Psoas muscle (tissue), 8 donors: Measurements from ENCODE around the gene NHEJ1. TPM values are rescaled to one million over a fixed set of nuclear protein-coding genes. Genes with fewer than 3 reads are reported as not detected.

Experiments
- ATAC-seq, 4 donors: fragments of 200-7000 bp; cut with Tn5 transposase; one replicate each; pipeline ENCODE4 v1.9.1; 2020; ENCODE audit warnings: moderate library complexity in 3 of 4, mild to moderate bottlenecking in 2 of 4
- DNase-seq, 2 donors: peaks; one replicate each; pipeline ENCODE4 v3.0.0-alpha.2; 2020
- H3K27ac ChIP-seq: fragments of 200-600 bp; one replicate; pipeline ENCODE4 v1.8.0; 2022
- H3K27me3 ChIP-seq, 3 donors: fragments of 200-600 bp in 1 of 3; one replicate each; pipeline versions ENCODE4 v1.6.1 to v1.8.0; 2013 to 2022; ENCODE audit warnings: low read length in 2 of 3, mild to moderate bottlenecking in 2 of 3, moderate library complexity in 1 of 3; ENCODE audit not compliant: insufficient read depth in 3 of 3
- H3K36me3 ChIP-seq, 2 donors: fragments of 200-600 bp in 1 of 2; one replicate each; pipeline versions ENCODE4 v1.6.1 to v1.8.0; 2013 to 2022; ENCODE audit warnings: low read depth in 1 of 2, mild to moderate bottlenecking in 1 of 2, moderate library complexity in 1 of 2; ENCODE audit not compliant: insufficient read depth in 1 of 2
- H3K4me1 ChIP-seq: fragments of 200-600 bp; one replicate; pipeline ENCODE4 v1.8.0; 2022
- H3K4me3 ChIP-seq: fragments of 200-600 bp; one replicate; pipeline ENCODE4 v1.8.0; 2022; ENCODE audit warnings: mild to moderate bottlenecking
- H3K9me3 ChIP-seq: fragments of 200-600 bp; one replicate; pipeline ENCODE4 v1.8.0; 2022
- CTCF ChIP-seq: fragments of 200-600 bp; IDR thresholded peaks from one replicate; pipeline ENCODE4 v1.8.0; 2022; ENCODE audit warnings: antibody characterized with exemption
- WGBS, 3 donors: extraction: QIAGEN DNeasy Blood & Tissue Kit; methylation state at CpG; one replicate each; pipeline versions ENCODE4 v1.1.6 to v1.1.7; 2013; 5-methylcytosine and 5-hydroxymethylcytosine counted together
- intact Hi-C, 2 donors: fragments of 100-400 bp; cut with DNase I; formaldehyde crosslinking; loops; one replicate each; pipeline versions ENCODE4 v1.11.0 to v1.14.2; 2022
- polyA plus RNA-seq, 3 donors: library from polyadenylated mRNA; stranded (reverse); fragments of 200-250 nt; gene quantifications; one replicate each; pipeline ENCODE4 v1.2.3, GENCODE V29; 2013
- total RNA-seq, 4 donors: library from RNA; stranded (reverse); fragmentation: NEBNext Ultra II Directional in 2 of 4; extraction: Animal tissue kit (Norgen Biotek cat#: 25700) in 2 of 4; gene quantifications; one replicate each; pipeline versions ENCODE4 v1.2.1 to v1.2.4, GENCODE V29; 2021 to 2023
- donor health status: healthy with polysubstance abuse.
- donor health status: DM: no; HTN: no; CAD: no; lungs with moderate emphysema.
- donor health status: Bipolar disorder and iron deficiency.
- donor health status: healthy.
- donor health status: DM: yes; HTN: yes; CAD: no.
- donor health status: DM: no; HTN: no; CAD: no.
- donor health status: DM: no; HTN: no; CAD: no.
- donor health status: DM: yes; HTN: yes; CAD: no.

Gene NHEJ1
- total and polyA plus RNA-seq, 7 donors, result 10.7 to 20.5 (median 14.4) TPM

- Histone ChIP-seq H3K27ac (no peak overlapping the region), H3K9me3 (no peaks in the 10 kb centered on the region), H3K4me3 (no peak overlapping the region), H3K27me3 (peaks cover 0 to 18% (median 0%) of the 10 kb centered on the region in 3 donors), H3K4me1 (no peaks in the 10 kb centered on the region), H3K36me3 (no peaks in the 10 kb centered on the region)
- peak in 1 of 2 donors; percentile 10 for DNase-seq
- 75 to 89% (median 81%) methylated on average over 7 of the region's 7 CpGs for WGBS, 3 donors
- intact Hi-C loops, result loop anchor here in 1 of 2 donors (5.0 kb wide), 1 partner anchor 125 kb away; no protein-coding TSS in a partner anchor
- no peak for TF ChIP-seq CTCF
- ATAC-seq, result no peak
These were observed 133.7 kb downstream of the NHEJ1 start for GRCh38 chr2:219026946-219027345.

DNA sequence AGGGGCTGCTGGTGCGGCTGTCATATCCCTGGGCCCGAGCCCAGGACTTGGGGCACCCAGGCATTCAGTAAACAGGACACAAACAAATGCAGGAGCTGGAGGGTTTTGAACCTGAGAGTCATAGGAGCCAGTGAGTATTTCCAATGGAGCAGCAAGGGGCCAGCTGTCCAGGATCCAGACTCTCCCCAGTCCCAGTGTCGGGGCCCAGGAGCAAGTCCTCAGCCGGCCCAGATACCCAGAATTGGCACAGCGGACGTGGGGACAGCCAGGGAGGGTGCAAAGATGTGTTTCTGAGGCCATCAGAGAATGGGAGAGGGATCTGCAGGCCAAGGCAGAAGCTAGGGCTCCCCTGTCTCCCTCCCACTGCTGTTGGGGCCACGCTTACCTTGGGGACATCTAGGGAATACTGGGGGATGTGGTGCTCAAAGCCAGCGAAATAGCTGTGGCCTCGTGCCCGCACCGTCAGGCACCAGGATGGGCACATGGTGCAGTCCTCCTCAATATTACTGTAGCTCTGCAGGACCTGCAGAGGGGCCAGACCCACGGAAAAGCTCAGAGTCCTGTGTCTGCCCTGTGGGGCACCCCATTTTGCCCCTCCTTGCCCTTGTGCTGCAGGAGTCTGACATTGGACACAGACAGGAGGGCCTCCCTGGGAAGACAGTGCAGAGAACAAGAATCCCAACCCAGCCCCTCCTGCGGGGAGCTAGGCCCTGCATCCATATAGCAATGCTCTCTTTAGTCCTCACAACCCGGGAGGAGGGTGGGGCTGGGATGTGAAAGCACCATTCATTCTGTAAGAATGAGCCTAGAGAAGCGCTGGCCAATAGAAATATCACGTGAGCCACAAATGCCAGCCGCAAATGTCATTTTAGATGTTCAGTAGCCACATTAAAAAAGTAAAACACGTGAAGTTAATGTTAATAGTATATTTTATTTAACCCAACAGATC, 134.7 kb downstream of the NHEJ1 start:
- ATAC-seq (no peak), DNase-seq (peak in 1 of 2 donors; percentile 5)
- no peak overlapping the region for H3K4me3 ChIP-seq
- TF ChIP-seq CTCF, result no peak
- intact Hi-C loops, result loop anchor here in 1 of 2 donors (5.0 kb wide), 1 partner anchor 126 kb away; no protein-coding TSS in a partner anchor
- H3K27ac ChIP-seq, result no peak overlapping the region
- H3K9me3 ChIP-seq, result no peaks in the 10 kb centered on the region
- peaks cover 0 to 9% (median 0%) of the 10 kb centered on the region in 3 donors for H3K27me3 ChIP-seq
- no peaks in the 10 kb centered on the region for H3K36me3 ChIP-seq
- H3K4me1 ChIP-seq, result no peaks in the 10 kb centered on the region
- WGBS, 3 donors, result 81 to 85% (median 82%) methylated on average over 18 of the region's 18 CpGs

Other genes with a start within 250 kb of the NHEJ1 start
- not detected for gene CDK5R2, start 201.1 kb downstream of the NHEJ1 start, total RNA-seq
- under 1 TPM in 1 of 3 donors, not detected in 2; 0.03 TPM for gene CDK5R2, start 201.1 kb downstream of the NHEJ1 start, polyA plus RNA-seq
- not detected for gene FEV, start 175.6 kb downstream of the NHEJ1 start, total RNA-seq
- not detected for gene FEV, start 175.6 kb downstream of the NHEJ1 start, polyA plus RNA-seq
- gene CRYBA2, start 167.4 kb downstream of the NHEJ1 start, total RNA-seq, result not detected
- gene CRYBA2, start 167.4 kb downstream of the NHEJ1 start, polyA plus RNA-seq, result under 1 TPM in 1 of 3 donors, not detected in 2; 0.08 TPM
- gene CFAP65, start 119.3 kb downstream of the NHEJ1 start, total RNA-seq, result not detected
- gene CFAP65, start 119.3 kb downstream of the NHEJ1 start, polyA plus RNA-seq, result not detected
- gene IHH, start 99.9 kb downstream of the NHEJ1 start, total RNA-seq, result not detected
- gene IHH, start 99.9 kb downstream of the NHEJ1 start, polyA plus RNA-seq, result under 1 TPM in 2 of 3 donors, not detected in 1; 0.03 to 0.12 TPM
- under 1 TPM in 3 of 4 donors, not detected in 1; 0.12 to 0.86 (median 0.16) TPM for gene SLC23A3, start 9.2 kb upstream of the NHEJ1 start, total RNA-seq
- gene SLC23A3, start 9.2 kb upstream of the NHEJ1 start, polyA plus RNA-seq, result under 1 TPM; 0.09 to 0.25 (median 0.10) TPM
- 10 to 100 TPM; 58.5 to 76.0 (median 70.0) TPM for gene CNPPD1, start 16.1 kb upstream of the NHEJ1 start, total RNA-seq
- 10 to 100 TPM; 71.0 to 81.5 (median 72.7) TPM for gene CNPPD1, start 16.1 kb upstream of the NHEJ1 start, polyA plus RNA-seq
- 10 to 100 TPM; 28.1 to 38.1 (median 37.1) TPM for gene RETREG2, start 17.5 kb upstream of the NHEJ1 start, total RNA-seq
- 10 to 100 TPM; 36.5 to 71.4 (median 62.2) TPM for gene RETREG2, start 17.5 kb upstream of the NHEJ1 start, polyA plus RNA-seq
- 10 to 100 TPM; 19.0 to 26.6 (median 22.1) TPM for gene ZFAND2B, start 46.0 kb upstream of the NHEJ1 start, total RNA-seq
- gene ZFAND2B, start 46.0 kb upstream of the NHEJ1 start, polyA plus RNA-seq, result 10 to 100 TPM; 22.4 to 46.2 (median 32.6) TPM
- gene ABCB6, start 58.1 kb upstream of the NHEJ1 start, total RNA-seq, result 10 to 100 TPM; 24.4 to 55.7 (median 43.5) TPM
- gene ABCB6, start 58.1 kb upstream of the NHEJ1 start, polyA plus RNA-seq, result 10 to 100 TPM; 31.0 to 64.9 (median 42.2) TPM
- gene ATG9A, start 68.8 kb upstream of the NHEJ1 start, total RNA-seq, result 100 to 1,000 TPM; 111 to 180 (median 122) TPM
- 100 to 1,000 TPM in 1 of 3 donors, 10 to 100 TPM in 2; 41.6 to 107 (median 74.0) TPM for gene ATG9A, start 68.8 kb upstream of the NHEJ1 start, polyA plus RNA-seq
- gene ANKZF1, start 69.0 kb upstream of the NHEJ1 start, total RNA-seq, result 10 to 100 TPM in 3 of 4 donors, 1 to 10 TPM in 1; 9.3 to 29.4 (median 15.2) TPM
- 10 to 100 TPM in 2 of 3 donors, 1 to 10 TPM in 1; 8.7 to 27.8 (median 14.9) TPM for gene ANKZF1, start 69.0 kb upstream of the NHEJ1 start, polyA plus RNA-seq
- gene GLB1L, start 84.6 kb upstream of the NHEJ1 start, total RNA-seq, result 1 to 10 TPM in 1 of 4 donors, under 1 TPM in 3; 0.59 to 1.6 (median 0.92) TPM
- 1 to 10 TPM in 1 of 3 donors, under 1 TPM in 2; 0.55 to 3.7 (median 0.82) TPM for gene GLB1L, start 84.6 kb upstream of the NHEJ1 start, polyA plus RNA-seq
- gene STK16, start 84.7 kb upstream of the NHEJ1 start, total RNA-seq, result 10 to 100 TPM; 11.6 to 16.7 (median 14.3) TPM
- 10 to 100 TPM; 15.8 to 38.5 (median 29.7) TPM for gene STK16, start 84.7 kb upstream of the NHEJ1 start, polyA plus RNA-seq
- gene TUBA4B, start 92.4 kb upstream of the NHEJ1 start, total RNA-seq, result not detected
- under 1 TPM in 1 of 3 donors, not detected in 2; 0.06 TPM for gene TUBA4B, start 92.4 kb upstream of the NHEJ1 start, polyA plus RNA-seq
- 100 to 1,000 TPM; 522 to 707 (median 613) TPM for gene TUBA4A, start 93.1 kb upstream of the NHEJ1 start, total RNA-seq
- 100 to 1,000 TPM; 291 to 618 (median 508) TPM for gene TUBA4A, start 93.1 kb upstream of the NHEJ1 start, polyA plus RNA-seq
- gene DNAJB2, start 118.6 kb upstream of the NHEJ1 start, total RNA-seq, result 100 to 1,000 TPM in 3 of 4 donors, 10 to 100 TPM in 1; 93.1 to 173 (median 117) TPM
- 100 to 1,000 TPM in 2 of 3 donors, 10 to 100 TPM in 1; 99.6 to 204 (median 100) TPM for gene DNAJB2, start 118.6 kb upstream of the NHEJ1 start, polyA plus RNA-seq
- gene PTPRN, start 148.6 kb upstream of the NHEJ1 start, total RNA-seq, result 1 to 10 TPM in 1 of 4 donors, under 1 TPM in 1, not detected in 2; 0.91 to 1.1 TPM
- under 1 TPM; 0.03 to 0.17 (median 0.04) TPM for gene PTPRN, start 148.6 kb upstream of the NHEJ1 start, polyA plus RNA-seq
- not detected for gene RESP18, start 171.9 kb upstream of the NHEJ1 start, total RNA-seq
- not detected for gene RESP18, start 171.9 kb upstream of the NHEJ1 start, polyA plus RNA-seq
- gene DNPEP, start 227.1 kb upstream of the NHEJ1 start, total RNA-seq, result 10 to 100 TPM; 60.9 to 88.3 (median 63.9) TPM
- 10 to 100 TPM; 46.7 to 93.1 (median 68.7) TPM for gene DNPEP, start 227.1 kb upstream of the NHEJ1 start, polyA plus RNA-seq